Hematopoietic multipotent progenitor cell treated with erythropoietin and hydrocortisone succinate and interleukin-3 and kit ligand, for 8 days (in vitro differentiated cells): Measurements from ENCODE around the gene GRIN3A.
"Not testable (repeated sequence)": the region's sequence is repeated elsewhere in the genome, so short reads cannot be mapped to it uniquely, and the experiment has no call there.

ENCODE experiments used
- DNase-seq: peaks from one replicate; pipeline ENCODE4 v3.0.0-alpha.2; 2015

GRIN3A gene

DNA sequence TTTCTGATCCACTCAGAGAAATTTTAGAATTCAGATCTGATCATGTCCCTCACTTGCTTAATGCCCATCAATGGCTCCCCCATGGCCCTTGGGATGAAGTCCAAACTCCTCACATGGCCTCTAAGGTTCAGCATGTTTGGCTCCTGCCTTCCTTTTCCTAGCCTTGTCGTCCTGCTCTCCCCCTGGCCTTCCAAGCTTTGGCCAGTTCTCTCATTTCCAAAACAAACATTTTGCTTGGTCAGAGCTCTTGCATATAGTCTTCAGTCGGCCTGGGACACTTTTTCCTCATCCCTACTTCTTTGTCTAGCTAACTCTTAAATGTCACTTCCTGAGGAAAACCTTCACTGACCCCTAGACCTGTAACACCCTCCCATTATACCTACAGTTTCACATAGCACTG is 106.6 kb downstream of the GRIN3A start:
- DNase-seq = no peak

DNA sequence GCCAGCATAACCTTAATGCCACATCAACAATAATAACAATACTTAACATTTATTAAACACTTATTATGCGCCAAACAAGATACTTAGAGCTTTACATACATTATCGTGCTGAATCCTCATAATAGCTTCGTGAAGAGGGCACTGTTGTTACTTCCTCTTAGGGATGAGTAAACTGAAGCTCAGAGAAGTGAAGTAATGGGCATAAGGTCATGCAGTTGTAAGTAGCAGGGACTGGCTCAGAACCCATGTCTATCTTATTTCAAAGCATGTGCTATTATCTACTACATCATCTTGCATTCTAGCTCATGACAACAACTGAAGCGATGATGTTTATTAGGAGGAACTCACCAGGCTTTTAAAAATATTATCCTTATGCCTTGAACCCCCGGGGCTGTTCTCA is 108.8 kb downstream of the GRIN3A start:
- no peak for DNase-seq

DNA sequence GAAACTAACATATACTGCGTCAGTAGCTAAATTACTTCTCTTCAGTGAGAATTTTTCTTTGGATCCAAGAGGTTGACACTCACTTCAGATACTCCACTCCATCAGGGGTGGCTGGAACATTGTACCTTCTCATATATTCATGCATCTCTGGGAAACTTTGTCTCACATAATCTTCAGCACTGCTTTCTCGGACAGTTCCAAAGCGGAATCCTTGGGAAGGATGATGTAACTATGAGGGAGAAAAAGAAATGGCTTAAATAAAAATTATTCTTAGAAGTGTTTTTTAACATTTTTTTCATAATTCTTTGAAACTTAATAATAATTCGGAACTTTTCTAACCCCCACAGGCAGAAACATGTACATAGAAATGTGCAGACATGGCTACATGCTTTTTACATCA is 110.3 kb downstream of the GRIN3A start:
- DNase-seq = peak; percentile 28

DNA sequence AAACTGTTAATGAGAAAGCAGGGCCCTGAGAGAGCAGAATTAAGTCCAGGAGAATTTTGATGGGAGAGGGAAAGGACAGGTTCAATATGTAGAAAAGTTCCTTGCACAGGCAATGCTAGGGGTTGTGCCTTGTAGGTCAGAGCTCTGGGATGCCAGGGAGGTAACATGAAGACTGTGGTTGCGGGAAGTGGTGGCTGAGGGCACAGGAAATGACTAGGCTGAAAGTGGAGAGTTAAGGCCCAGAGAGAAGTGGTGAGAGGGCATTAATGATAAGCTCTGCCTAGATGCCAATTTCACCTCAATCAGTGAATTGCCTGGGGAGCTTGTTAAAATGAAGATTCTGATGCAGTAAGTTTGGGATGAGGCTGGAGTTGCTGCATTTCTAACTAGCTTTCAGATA is 112.2 kb downstream of the GRIN3A start:
- peak; percentile 72 for DNase-seq

DNA sequence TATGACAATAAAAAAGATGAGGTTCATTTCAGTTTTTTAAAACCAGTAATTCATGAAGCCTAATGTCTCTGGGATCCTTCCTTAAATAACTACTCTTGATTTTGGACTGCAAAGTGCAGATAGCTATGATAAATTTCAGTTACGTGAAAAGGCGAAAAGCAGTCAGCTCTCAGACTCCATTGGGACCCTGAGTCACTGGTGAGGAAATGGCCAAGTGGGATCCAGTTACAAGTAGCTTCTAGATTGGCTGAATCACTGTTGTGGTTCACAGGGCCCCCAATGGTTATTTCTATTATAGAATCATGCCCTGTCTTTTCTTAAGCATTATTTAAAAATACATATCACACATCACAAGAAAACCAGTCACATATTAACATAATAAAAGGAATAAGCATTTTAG is 112.6 kb downstream of the GRIN3A start:
- DNase-seq = no peak

DNA sequence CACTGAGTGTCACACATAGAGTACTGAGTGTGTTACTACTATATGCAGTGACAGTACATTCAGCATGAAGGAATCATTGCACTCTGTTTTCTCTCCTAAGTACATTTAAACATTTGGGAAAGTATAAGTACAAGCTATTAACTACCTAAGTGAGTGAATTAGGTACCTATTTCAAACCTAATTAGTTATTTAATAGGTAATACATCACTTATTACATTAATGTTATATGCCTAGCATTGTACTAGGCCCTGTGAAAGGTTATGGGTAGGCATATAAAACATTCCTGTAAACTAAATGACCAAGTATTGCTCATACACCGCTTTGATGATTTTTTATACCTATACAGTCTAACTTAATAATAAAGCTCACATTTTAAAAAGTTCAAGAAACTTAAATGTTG is 118.0 kb downstream of the GRIN3A start:
- DNase-seq = no peak

DNA sequence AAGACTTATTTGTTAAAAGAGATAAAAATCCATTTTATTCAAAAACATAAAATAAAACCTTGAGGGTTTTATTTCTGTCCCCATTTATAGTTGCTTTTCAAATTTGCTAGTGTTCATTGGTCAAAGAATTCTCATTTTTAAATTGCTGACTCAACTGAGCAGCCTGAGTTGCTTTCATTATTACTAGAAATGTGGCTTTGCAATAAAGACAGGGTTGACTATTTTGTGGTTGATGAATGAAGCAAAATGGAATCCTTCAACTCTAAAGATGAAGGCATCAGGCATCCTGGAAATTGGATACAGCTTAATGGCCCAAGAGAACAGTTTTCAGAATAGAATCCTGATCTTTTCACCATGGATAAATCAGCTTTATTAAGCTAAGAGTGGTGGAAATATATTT is 119.7 kb downstream of the GRIN3A start:
- DNase-seq = no peak

DNA sequence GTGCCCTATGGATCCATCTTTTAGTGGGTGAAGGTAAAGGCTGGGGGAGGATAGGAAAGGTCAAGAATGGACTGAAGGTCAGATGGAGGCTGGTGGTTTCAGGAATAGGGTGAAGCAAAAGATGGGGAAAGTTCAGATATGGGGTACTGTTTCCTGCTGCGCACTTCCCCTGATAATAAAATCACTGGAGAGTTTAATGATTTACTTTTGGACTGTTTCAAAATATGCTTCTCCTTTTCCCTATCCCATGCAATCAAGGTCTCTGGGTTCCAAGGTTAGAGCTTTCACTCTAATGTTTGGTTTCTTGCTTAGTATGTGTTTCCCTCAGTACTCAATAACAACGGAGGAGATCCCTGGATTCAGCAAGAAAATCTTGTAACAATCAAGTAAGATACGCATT is 132.9 kb downstream of the GRIN3A start:
- no peak for DNase-seq

DNA sequence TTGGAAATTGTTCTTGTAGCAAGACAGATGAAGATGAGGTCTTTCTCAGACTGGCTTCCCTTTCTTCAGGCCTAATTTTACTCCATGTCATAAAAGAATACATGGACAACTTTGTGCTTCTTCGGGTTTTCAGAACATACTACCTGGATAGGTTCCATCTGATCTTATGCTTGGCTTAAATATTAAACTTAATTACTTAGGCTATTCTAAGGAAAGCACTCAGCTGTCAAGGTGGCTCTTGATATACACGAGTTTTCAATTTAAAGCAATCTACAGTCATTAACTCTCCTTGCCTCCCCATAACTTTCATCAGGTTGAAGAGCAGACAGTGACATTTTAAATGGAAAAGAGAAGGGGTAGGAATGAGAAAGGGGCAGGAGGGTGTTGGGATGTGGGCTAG is 134.2 kb downstream of the GRIN3A start:
- no peak for DNase-seq

DNA sequence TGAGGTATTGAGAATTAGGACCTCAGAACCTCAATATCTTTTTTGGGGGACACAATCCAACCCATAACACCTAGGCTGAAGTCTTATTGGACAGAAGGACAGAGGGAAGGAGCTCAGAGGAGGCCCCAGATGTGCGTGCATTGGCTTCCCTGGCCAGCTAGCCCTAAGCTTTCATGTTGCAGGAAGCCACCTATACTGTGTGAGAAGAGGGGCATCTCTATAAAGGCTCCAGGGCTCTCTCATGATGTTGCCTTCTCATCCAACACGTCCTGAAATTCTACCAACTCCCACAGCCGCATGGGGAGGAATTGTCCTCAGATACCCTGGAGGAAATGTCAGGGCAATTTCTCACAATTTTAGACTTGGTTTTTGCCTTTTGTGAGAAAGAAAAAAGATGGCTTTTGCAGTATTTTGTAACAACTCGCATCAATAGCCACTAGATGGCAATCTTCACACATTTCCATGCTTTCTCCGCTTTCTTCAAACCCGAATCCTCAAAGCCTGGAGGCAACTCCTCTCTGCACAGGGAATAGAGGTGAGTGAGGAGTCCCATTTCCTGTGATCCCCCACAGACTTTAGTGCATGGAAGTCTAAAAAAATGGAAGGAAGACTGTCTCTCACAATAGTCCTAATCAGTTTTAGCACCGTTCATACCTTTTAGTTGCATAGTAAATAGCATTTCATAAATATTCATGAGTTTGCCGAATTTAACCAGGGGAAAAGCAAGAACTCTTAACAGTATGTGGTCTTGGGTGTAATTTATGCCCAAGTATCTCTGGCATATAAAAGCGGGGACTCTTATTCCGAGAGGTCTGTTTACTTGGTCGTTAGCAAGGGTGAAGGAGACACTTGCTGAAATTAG is 136.3 kb downstream of the GRIN3A start:
- peak; percentile 84 for DNase-seq

DNA sequence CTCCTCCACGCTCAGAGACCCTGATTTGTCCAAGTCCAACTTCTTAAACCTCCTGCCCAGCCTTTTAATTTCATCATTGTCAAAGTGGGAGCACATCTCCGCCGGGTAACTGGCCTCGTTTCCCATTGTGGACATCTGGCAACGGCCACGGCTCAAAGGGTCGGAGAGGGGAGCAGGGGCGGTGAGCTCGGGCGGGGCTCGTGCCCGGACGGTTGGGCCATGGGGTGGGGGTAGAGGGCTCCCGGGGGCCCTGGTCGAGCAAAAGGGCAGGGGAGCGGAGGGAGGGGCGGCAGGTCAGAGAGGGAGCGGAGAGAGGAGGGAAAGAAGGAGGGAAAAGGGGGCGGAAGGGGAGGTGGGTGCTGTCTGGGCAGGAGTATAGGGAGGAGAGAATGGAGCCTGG is 143.7 kb downstream of the GRIN3A start, which contains the start of gene PPP3R2:
Gene PPP3R2, minus strand, starts transcription at position 174 of the 400 bp plus-strand sequence. Its CDS starts 48 bp downstream, at position 126.
- no peak for DNase-seq

DNA sequence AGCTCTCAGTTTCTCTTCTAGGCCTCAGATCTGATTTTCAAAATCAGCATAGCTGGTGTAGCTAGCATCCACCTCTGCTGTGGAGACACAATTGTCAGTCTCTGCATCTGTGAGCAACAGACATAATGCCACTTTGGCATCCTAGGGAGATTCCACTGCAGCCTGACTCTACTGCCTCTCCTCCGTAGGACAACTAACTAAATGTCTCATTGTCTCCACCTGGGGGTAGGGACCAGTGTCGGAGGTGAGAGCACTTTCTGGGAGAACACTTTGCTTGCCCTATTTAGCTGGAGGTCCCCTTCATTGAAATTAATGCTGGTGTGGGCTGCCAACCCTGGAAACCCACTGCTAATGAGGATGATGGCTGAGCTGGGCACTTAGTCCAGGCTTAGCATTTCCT is 145.1 kb downstream of the GRIN3A start:
- no peak for DNase-seq

DNA sequence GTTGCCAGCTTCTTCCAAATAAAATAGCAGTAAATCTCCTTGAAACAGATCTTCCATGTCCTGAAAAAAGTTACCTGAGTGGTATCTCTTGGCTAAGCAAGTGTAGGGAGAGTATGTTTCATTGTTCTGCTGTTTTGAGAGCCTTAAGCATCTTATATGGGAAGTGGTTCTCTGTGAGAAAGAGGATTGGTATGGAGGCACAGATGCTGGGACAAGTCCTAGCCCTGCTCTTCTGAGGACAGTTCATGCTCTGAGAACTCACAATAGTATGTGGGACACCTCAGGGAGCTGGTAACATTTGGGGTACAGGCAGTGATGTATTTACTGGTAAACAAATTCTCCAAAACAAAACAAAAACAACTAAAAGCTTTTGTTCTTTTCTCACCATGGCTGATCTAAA is 145.7 kb downstream of the GRIN3A start:
- DNase-seq = no peak

DNA sequence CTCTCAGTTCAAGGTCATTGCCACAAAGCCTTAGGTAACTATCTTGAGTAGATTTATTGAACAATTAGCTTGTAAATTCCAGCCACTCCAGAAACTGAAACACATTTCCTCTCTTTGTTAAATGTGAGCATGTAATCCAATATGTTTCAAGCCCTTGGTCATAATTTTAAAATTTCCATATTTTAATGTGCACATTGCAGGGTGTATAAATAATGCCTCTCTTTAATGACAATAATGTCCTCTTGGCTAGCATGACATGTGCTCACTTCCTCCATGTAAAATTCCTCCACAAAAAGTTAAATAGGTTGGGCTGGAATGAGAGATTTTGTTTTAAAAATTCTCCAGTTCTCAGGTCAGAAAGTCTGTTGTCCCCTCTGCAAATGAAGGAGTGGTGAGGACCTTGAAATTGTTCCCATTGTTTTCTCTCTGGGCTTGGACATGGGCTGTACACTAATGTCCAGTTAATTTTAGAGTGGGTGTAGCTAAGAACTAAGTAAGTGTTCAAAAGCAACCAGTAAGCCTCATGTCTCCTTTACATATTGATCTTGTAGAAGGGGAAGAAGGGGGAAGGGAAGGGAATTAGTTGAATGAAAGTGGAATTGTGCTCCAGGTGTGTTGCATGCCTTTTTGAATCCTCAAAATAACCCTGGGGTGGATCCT is 146.5 kb downstream of the GRIN3A start:
- DNase-seq = no peak

DNA sequence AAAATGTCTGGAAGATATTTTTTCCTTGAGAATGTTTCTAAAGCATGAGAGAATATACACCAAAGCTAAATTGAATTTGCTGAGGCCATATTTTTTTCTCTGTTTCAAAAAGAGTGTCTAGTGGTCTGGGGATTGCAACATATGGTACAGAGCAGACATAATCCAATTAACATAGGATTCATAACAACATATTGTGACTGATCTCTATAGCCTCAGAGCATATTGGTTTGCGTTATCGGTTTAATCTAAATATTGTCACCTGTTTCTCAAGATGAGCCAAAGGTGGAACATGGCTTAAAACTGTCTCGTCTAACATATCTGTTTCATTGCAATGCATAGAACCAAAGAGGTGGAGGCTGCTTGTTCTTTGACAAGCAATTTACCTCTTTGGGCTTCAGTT is 147.5 kb downstream of the GRIN3A start:
- DNase-seq = no peak

DNA sequence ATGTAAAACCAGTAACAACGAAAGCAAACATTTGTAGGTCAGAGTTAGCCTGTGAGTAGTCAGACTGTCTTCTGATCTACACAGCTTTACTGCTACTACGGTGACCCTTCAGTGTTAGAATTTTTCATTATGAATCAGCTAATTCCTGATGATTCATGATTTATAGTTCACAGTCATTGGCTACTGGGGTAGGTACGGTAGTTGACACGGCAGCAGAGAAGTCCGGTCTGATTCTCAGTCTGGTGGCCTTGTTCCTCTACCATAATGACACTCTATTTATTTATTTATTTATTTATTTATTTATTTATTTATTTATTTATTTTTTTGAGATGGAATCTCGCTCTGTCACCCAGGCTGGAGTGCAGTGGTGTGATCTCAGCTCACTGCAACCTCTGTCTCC is 148.4 kb downstream of the GRIN3A start:
- not testable (repeated sequence) for DNase-seq

DNA sequence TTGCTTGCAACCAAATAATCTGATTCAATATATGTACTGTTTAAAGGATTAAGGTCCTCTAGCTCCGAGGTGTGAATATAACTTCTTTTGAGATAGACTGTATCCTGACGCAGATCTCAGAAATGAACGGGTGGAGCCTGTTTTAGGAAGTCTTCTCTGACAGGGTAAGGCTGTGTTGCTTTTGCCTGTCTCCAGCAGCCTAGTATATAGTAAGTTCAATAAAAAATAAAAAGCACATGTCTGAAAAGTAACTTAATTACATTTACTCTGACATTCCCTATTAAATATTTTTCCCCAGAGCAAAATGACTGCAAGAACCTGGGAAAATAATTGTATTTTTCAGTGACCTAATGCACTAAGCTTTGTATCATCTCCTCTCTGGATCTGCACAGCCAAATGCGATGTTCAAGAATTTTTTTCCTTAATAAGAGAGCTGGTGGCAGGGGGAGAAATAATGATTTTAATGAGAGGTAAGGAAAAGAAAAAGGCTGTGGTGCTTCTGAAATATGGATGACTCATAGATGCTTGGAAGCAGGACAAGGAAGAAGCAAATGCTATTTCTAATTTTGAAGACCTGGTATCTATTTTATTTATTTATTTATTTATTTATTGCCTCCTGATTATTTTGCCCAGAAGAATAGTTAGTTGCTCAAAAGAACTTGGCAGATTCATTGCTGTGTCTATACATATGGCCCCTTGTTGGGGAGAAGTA is 151.0 kb downstream of the GRIN3A start:
- DNase-seq = no peak

DNA sequence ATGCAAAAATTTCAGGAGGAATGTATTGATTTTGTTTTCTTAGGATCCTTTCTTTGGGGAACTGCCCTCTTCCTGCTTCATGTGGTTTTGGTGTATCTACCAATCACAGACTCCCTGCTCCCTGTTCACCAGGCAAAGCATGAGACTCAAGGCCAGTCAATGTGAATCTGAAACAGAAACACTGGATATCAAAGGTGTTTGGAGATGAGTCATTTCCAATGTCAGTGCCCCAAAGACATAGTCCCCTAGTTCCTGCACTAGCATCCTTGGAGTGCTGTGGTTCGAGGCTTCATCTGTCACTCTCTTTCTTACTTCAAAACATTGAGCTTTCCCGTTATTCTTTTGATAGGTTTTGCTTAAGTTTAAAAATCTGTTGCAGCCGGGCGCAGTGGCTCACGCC is 151.8 kb downstream of the GRIN3A start:
- DNase-seq = no peak

DNA sequence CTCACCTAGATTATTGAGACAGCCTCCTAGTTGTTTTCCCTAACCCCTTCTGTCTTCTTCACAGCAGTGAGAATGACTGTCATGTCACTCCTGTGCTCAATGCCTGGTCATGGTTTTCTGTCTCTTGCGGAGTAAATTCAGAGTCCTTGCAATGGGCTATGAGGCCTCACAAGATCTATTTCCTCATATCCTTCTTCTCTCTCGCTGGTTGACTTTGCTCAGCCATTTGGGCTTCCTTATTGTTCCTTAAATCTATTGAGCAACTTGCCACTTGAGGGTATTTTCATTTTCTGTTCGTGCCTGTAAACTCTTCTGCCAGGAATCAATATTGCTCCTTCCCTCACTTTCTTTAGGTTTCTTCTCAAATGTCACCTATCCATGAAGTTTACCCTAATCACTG is 152.7 kb downstream of the GRIN3A start:
- DNase-seq = no peak

DNA sequence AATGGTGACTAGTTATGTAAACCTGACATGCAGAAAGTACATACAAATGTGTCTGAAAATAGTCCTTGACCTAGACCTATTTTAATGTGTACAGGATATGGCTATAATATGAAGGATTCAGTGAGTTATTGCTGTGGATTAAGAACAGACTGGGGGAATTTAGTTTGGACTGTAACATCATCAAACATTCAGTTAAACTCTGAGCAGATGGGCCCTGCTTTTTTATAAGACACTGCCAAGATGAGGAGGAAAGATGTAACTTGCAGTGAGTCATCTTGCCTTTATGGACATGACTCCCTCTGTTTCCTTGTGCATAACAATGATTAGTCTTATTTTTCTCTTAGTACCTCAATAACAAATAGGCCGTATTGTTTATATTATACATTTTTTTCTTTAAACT is 155.9 kb downstream of the GRIN3A start:
- no peak for DNase-seq

DNA sequence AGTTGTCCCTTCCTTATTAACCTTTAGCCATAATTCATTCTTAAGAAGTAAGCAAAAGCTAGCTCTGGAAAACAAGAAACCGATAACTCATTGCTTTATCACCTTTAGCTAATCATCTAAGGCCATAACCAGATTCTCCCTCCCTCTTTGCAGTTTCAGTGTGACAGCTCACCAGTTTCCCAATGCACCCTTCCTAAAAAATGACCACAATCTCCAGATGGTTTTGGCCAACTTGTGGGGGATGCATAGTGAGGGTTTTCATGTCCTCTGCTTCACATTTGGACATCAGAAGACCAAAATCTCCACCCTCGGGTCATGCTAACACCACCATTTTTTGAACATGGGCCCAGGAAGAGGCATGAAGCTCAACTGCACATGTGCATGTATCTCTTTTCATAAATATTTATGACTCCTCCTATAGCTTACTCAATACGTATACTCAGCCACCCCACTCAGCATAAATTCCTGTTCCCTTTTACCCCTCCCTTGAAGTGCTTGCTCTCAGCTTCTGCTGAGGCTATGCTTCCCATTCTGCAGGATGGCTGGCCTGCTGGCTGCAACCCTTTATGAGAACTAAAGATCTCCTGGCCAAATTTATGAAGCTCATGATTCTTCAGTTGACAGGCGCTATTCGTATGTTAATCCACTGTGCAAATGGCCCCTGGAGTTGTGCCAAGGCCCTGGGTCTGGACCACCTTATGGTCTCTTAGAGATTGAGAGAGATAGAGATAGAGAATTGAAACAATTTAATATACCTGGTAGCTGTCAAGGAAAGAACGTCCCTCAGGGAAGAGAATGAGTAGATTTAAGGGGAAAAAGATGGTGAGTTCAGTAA is 158.5 kb downstream of the GRIN3A start:
- DNase-seq = no peak

DNA sequence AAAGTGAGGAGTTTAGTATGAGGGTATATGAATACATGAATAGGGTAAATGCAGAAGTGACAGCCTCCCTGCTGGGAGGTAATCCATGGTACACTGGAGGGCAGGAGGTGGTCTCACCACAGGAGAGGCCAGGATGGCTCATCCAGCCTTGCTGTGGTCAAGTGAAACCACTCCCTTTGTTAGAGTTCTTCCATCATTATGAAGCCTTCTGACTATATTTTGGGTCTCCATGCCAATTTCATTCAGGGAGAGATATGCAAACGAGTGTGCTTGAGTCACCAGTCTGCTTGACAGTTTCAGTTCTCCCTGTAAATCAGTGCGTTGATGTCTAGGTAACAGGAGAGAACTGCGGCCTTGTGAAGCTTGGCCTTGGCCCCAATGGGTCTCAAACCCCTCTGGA is 160.1 kb downstream of the GRIN3A start:
- no peak for DNase-seq
